Measurements from ENCODE around the gene CXCL9.
"Not testable (repeated sequence)": the region's sequence is repeated elsewhere in the genome, so short reads cannot be mapped to it uniquely, and the experiment has no call there.

The CXCL9 gene

GRCh38 chr4:75968084-75968483 is 39.2 kb downstream of the CXCL9 start:
- H3K27ac ChIP-seq: no peak overlapping the region
- no peaks in the 10 kb centered on the region for H3K4me1 ChIP-seq (ENCODE audit: control insufficient read depth in 1 of 2, insufficient read depth in 1 of 2, low read depth in 1 of 2, low read length in 1 of 2)

GRCh38 chr4:75963558-75963957 is 43.8 kb downstream of the CXCL9 start:
- no peak overlapping the region for H3K4me3 ChIP-seq (ENCODE audit: low read depth in 1 of 2, low read length in 1 of 2)
- no peaks in the 10 kb centered on the region for H3K27me3 ChIP-seq
- H3K4me1 ChIP-seq (ENCODE audit: control insufficient read depth in 1 of 2, insufficient read depth in 1 of 2, low read depth in 1 of 2, low read length in 1 of 2): no peaks in the 10 kb centered on the region
- no peaks in the 10 kb centered on the region for H3K9me3 ChIP-seq
- H3K27ac ChIP-seq: no peak overlapping the region
- H3K36me3 ChIP-seq: peaks cover 73% of the 10 kb centered on the region
- TF ChIP-seq, protein P1, sequence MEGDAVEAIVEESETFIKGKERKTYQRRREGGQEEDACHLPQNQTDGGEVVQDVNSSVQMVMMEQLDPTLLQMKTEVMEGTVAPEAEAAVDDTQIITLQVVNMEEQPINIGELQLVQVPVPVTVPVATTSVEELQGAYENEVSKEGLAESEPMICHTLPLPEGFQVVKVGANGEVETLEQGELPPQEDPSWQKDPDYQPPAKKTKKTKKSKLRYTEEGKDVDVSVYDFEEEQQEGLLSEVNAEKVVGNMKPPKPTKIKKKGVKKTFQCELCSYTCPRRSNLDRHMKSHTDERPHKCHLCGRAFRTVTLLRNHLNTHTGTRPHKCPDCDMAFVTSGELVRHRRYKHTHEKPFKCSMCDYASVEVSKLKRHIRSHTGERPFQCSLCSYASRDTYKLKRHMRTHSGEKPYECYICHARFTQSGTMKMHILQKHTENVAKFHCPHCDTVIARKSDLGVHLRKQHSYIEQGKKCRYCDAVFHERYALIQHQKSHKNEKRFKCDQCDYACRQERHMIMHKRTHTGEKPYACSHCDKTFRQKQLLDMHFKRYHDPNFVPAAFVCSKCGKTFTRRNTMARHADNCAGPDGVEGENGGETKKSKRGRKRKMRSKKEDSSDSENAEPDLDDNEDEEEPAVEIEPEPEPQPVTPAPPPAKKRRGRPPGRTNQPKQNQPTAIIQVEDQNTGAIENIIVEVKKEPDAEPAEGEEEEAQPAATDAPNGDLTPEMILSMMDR (IDR thresholded peaks at IDR 0.05): no peak

More at GRCh38 chr4:75968084-75968483, 39.2 kb downstream of the CXCL9 start:
- Histone ChIP-seq H3K27me3 (no peaks in the 10 kb centered on the region), H3K36me3 (peaks cover 84% of the 10 kb centered on the region), H3K9me3 (no peaks in the 10 kb centered on the region), H3K4me3 (ENCODE audit: low read depth in 1 of 2, low read length in 1 of 2) (no peak overlapping the region)
- TF ChIP-seq, protein P1 (IDR thresholded peaks at IDR 0.05): no peak

GRCh38 chr4:75962072-75962471 is 45.2 kb downstream of the CXCL9 start:
- not testable (repeated sequence) for H3K9me3 ChIP-seq; H3K27ac ChIP-seq; H3K4me3 ChIP-seq (ENCODE audit: low read depth in 1 of 2, low read length in 1 of 2); H3K4me1 ChIP-seq (ENCODE audit: control insufficient read depth in 1 of 2, insufficient read depth in 1 of 2, low read depth in 1 of 2, low read length in 1 of 2); H3K27me3 ChIP-seq
- H3K36me3 ChIP-seq: peaks cover 72% of the 10 kb centered on the region

DNA sequence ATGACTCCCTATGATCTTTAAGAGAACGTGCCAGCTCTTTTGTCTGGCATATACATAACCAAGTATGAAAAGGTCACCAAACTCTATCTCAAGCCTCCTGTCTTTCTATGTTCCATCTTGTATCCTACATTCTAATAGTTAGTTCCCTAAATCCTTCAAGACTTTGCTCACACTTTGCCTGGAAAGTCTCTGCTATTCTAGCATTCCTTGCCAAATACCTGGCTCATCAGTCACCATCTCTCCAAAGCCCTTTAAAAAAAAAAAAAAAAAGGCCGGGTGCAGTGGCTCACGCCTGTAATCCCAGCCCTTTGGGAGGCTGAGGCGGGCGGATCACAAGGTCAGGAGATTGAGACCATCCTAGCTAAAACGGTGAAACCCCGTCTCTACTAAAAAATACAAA is 48.8 kb downstream of the CXCL9 start:
- peaks cover 72% of the 10 kb centered on the region for H3K36me3 ChIP-seq
- not testable (repeated sequence) for H3K4me3 ChIP-seq (ENCODE audit: low read depth in 1 of 2, low read length in 1 of 2); H3K9me3 ChIP-seq; H3K27me3 ChIP-seq; H3K27ac ChIP-seq; H3K4me1 ChIP-seq (ENCODE audit: control insufficient read depth in 1 of 2, insufficient read depth in 1 of 2, low read depth in 1 of 2, low read length in 1 of 2)

DNA sequence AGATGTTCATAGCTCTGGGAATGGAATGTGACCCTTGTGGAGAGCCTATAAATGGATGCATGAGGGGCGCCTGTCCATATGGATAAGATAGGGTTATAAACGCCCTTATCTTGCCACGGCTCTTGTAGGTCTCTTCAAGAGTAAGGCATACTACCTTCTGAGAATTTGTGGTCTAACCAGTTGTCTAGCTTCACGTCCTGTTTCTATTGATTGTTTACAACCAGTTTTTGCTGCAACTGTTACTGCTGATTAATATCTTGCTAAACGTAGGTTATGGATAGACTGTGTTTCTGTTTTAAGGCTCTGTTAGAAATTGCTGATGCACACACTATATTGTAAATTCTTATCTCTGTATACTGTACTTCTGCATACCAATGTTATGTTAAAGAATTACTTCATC is 52.5 kb downstream of the CXCL9 start:
- H3K4me1 ChIP-seq (ENCODE audit: control insufficient read depth in 1 of 2, insufficient read depth in 1 of 2, low read depth in 1 of 2, low read length in 1 of 2); H3K27me3 ChIP-seq; H3K9me3 ChIP-seq; H3K27ac ChIP-seq; H3K4me3 ChIP-seq (ENCODE audit: low read depth in 1 of 2, low read length in 1 of 2): not testable (repeated sequence)
- peaks cover 76% of the 10 kb centered on the region for H3K36me3 ChIP-seq

DNA sequence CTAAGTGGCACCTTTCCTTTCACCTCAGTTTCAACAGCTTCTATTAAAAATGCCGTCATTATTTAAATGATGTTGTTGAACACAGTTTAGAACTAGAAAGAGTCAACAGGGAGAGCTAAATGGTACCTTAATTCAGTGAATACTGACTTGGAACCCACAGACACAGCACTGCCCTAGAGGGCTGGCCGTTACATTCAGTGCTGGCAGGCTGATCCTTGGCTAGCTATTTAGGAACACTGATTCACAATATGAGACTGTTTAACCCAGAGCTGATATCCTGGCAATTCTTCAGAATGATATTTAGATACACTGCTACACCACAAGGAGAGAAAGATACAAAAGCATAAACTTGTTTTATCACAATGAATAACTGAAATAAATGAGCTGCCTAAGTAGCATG is 53.8 kb downstream of the CXCL9 start:
- no peaks in the 10 kb centered on the region for H3K27me3 ChIP-seq
- H3K9me3 ChIP-seq: no peaks in the 10 kb centered on the region
- no peaks in the 10 kb centered on the region for H3K4me1 ChIP-seq (ENCODE audit: control insufficient read depth in 1 of 2, insufficient read depth in 1 of 2, low read depth in 1 of 2, low read length in 1 of 2)
- H3K27ac ChIP-seq: no peak overlapping the region
- TF ChIP-seq, protein P1 (IDR thresholded peaks at IDR 0.05): no peak
- no peak overlapping the region for H3K4me3 ChIP-seq (ENCODE audit: low read depth in 1 of 2, low read length in 1 of 2)
- peaks cover 78% of the 10 kb centered on the region for H3K36me3 ChIP-seq
